ENCODE data around the gene APMAP.

- TF ChIP-seq CTCF (IDR thresholded peaks at IDR 0.05): no peak
- no peak for TF ChIP-seq ZFX (IDR thresholded peaks at IDR 0.05; ENCODE audit: borderline replicate concordance)
Measured at GRCh38 chr20:25012616-25013189, 20.2 kb upstream of the APMAP start.

Measured in 22Rv1 (cell line).